HG03558 (cell line): Measurements from ENCODE around the gene TLCD1.
"Not testable (repeated sequence)": the region's sequence is repeated elsewhere in the genome, so short reads cannot be mapped to it uniquely, and the experiment has no call there.

ENCODE experiments used
- ATAC-seq: cut with Tn5 transposase; IDR thresholded peaks from one replicate; pipeline ENCODE4 v1.9.1; 2021; ENCODE audit warnings: moderate number of reproducible peaks; ENCODE audit not compliant: unreplicated experiment; ENCODE audit errors: extremely low read depth

Gene TLCD1

DNA sequence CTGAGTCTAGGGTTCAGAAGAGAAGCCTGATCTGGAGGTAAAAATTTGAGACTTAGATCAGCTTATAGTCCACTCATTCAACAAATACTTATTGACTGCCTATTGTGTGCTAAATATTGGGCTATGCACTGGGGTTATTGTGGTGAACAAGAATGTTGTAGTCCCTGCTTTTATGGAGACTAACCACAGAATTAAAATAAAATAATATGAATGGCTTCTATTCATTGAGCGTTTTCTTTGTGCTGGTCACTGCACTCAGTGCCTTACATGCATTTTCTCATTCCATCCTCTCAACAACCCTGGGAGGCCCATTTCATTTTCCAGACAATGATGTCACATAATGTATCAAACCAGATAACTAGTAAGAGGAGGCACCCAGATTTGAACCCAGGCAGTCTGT is 7.3 kb upstream of the TLCD1 start:
- ATAC-seq = no peak

DNA sequence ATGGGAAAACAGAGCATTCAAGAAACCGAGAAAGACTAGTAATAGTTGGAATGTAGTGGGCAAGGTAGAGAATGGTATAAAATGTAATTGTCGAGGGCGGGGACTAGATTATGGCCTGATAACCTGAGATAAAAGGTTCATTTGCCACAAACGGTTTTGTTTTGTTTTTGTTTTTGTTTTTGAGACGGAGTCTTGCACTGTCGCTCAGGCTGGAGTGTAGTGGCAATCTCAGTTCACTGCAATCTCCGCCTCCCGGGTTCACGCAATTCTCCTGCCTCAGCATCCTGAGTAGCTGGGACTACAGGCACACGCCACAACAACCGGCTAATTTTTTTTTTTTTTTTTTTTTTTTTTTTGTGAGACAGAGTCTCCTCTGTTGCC is 3.9 kb upstream of the TLCD1 start:
- no peak for ATAC-seq

DNA sequence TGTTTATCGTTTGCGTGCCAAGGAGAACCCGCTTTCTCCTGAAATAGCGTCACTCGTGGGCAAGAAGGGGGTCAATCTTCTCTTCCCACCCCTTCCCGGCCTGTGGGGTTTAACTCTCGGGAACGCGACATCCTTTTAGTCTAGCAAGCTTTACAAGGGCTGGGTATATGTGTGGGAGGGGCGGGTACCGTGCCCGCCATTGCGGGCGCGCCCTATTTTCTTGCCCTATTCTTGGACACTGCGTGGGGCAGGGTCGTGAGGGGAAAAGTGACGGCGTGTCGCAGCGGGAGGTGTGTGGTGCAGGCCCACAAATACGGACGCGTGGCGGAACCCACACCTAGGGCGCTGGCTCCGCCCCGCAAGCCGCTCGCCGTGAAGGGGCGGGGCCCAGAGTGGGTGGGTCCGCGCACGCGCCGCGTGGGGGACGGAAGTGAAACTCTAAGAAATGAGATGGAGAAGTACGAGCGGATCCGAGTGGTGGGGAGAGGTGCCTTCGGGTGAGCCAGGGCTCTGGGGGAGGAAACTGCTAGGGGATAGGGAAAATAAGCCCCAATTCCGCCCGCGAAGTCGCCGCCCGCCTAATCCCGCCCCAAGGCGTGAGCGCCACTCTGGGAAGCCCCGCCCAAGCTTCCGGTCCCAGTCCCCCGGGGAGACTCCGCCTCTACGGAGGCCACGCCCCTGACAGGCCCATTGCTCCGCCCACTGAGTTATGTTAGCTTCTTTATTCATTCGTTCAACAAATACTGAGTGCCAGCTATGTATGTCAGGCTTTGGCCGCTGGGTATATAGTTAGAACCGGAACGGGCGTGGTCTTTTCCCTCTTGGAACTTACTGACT is 2.5 kb upstream of the TLCD1 start, which contains the start of gene NEK8:
Gene NEK8, plus strand, starts transcription at position 425 of the 837 bp plus-strand sequence. Its CDS starts 26 bp downstream, at position 451.
- no peak for ATAC-seq

DNA sequence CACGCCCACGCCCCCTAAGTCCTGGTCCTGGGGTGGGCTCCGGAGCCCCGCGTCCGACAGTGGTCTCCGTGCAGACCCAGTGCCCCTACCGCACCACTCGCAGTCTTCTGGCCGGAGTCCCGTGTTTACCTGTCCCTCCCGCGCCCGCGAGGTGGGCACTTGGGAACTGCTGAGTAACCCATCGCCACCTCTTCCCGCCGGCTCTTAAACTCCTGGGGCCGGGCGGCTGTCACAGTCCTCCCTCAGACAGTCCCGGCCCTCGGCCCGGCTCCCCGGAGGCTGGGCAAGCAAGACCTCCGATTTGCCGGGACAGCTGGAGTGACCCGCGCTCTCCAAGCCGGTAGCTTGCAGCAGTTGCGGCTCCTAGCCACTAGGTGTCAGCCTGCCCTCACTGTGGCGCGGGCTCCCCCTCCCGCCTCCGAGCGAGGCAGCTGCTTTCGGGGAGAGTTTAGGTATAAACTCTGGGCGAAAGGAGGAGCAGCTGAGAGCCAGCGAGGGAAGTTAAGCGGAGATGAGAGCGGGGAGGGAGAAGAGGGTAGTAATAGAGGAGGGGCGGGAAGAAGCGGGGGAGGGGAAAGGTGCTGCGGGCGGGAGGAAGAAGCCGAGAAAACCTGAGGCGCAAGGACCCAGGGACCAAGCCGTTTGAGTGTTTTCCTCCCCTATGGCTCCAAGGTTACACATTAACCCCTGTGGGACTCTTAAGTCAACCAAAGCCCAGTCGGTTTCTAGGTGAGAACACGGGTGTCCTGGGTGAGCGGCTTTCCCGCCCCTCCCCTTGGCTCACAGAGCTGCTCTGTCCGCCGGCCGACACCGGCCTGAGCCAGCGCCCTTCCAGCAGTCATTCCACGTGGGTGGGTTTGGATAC is 826 bp upstream of the TLCD1 start:
- no peak for ATAC-seq

DNA sequence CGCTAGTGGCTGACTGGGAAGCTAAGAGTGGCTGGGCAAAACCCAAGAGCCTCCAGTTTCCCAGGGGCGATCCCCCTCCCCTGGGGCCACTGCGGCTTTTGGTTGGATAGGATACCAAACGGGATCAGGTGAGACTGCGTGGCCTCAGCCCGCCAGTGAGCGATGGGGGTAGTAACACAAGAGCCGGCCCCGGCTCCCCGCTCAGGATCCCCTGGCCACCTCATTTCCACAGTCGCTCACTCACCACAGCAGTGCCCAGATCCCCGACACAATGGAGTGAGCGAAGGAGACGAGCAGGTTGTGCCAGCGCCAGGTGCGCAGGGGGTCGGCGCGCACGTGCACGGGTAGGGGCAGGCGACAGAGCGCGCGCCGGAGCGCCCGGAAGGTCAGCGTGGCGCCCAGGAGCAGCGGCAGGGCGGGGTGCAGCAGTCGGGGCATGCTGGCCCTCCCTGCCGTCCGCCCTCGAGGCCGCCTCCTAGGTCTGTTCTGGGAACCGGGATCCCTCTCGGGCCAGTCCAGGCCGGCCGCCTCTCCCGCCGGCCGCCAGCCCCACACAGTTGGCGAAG is 290 bp downstream of the TLCD1 start:
- no peak for ATAC-seq

DNA sequence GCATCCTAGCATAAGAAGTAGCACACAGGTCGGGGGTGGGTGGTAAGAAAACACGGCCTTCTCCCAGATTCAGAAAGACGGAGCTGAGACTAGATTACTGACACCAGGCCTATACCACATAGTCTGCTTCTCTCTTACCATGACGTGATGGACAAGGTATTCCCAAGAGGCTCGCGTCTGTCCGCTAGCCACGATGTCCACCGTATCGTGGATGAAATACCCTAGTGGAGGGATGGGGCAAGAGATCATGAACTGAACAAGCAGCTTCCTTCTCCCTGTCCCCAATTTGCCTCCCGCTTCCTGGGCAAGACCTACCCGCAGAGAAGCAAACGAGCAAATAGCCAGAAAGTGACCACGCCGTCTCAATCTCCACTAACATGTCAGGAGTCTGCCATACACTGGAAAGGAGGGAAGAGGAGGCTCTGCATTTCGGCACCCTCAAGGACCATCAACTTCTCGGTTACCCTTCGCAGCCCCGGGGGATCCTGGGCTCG is 820 bp downstream of the TLCD1 start:
- ATAC-seq = no peak

DNA sequence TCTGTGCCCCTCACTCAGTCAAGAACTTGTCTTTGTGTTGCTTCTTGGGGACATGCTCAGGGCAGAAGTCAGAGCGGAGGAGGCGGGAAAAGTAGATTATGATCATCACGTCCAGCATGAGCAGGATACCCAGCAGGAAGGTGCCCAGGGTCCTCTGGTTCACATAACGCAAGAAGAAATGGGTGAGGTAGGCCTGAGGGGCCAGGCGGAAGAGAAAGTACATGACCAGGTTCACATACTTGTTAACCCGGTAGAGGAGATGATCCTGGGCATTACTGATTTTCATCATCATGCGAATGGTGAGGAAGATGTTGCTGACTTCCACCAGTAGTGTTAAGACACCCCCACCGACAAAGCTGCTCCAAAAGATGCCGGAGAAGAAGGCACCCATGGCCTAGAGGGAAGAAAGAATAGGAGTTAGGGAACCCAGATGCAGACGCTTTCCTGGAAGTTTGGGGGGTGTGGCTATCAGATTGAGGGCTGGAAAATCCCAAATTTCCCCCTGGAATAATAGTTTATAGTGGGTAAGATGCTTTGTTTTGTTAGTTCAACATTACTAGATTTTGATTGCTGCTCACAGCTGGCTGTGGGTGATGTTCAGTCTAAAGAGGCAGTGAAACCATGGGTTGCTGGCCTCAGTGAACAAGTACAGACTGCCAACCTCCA is 1.4 kb downstream of the TLCD1 start:
- no peak for ATAC-seq

DNA sequence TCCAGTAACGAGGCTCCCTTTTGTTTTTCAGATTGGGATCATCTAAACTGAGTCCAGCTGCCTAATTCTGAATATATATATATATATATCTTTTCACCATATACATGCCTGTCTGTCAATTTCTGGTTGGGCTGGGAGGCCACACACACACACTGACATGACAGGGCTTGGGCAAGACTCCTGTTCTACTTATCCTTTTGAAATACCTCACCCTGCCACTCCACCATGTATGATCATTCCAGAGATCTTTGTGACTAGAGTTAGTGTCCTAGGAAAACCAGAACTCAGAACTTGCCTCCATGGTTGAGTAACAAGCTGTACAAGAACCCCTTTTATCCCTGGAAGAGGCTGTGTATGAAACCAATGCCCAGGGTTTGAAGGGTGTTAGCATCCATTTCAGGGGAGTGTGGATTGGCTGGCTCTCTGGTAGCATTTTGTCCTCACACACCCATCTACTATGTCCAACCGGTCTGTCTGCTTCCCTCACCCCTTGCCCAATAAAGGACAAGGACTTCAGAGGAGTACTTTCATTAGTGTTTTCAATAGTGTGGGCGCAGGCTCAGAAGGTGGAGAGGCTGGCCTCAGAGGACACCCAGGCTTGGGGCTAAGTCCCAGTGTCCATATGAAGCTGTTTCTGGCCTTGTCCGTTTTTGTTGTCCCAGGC is 2.1 kb downstream of the TLCD1 start:
- ATAC-seq = not testable (repeated sequence)

DNA sequence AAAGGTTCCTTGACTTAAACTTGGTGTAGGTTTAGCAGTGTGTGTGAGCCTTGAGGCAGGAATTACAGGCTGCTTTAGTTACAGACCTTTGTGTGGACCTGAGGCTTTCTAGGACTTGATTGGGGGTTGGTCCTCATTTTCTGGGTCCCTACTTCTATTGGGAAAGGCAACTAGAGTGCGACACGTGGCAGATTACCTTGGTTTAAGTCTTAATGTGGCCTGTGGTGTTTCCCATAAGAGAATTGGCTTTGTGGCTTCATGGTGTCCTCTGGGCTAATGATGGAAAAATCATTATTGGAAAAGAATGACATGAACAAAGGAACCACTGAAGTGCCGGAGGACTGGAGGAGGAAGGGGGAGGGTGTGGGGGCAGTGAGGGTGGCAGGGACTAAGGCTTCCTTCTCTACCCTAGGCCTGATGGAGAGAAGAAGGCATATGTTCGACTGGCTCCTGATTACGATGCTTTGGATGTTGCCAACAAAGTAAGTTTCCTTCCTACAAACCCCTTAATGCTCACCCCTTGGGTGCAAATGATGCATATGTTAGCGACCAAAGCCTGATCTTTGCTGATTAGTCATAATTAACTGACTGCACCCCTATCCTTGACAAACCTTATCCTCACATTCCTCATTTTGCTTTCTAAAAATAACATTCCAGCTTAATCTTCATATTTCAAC is 2.7 kb downstream of the TLCD1 start:
- no peak for ATAC-seq

DNA sequence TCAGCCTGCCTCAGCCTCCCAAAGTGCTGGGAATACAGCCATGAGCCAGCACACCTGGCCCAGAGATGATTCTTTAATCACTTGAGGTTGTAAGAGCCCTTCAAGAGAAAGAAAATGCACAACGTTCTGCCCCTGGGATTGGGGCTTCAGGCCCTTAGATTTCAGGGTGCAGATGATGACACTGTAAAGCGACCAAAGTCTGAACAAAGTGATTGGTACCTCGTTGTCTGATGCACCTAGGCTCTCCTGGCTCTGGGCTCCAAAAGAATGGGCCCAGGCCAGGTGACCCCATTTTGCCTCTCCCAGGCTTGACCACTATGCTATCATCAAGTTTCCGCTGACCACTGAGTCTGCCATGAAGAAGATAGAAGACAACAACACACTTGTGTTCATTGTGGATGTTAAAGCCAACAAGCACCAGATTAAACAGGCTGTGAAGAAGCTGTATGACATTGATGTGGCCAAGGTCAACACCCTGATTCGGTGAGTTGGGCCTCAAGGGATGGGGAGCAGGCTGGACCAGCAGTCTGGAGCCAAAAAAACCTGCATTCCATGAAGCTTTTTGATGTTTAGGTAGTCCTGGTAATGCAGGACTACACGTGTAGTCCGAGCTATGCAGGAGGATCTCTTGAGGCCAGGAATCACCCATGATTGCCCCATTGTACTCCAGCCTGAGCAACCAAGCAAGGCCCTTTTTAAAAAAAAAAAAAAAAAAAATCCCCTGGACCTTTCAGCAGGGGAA is 3.4 kb downstream of the TLCD1 start:
- ATAC-seq = no peak

DNA sequence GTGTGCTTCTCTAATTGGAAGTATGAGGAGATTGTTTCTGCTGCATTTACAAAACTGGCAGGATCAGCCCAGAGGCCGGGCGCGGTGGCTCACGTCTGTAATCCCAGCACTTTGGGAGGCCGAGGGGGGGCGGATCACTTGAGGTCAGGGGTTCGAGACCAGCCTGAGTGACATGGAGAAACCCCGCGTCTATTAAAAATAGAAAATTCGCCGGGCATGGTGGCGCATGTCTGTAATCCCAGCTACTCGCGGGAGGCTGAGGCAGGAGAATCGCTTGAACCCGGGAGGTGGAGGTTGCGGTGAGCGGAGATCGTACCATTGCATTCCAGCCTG is 5.1 kb downstream of the TLCD1 start:
- ATAC-seq = not testable (repeated sequence)

DNA sequence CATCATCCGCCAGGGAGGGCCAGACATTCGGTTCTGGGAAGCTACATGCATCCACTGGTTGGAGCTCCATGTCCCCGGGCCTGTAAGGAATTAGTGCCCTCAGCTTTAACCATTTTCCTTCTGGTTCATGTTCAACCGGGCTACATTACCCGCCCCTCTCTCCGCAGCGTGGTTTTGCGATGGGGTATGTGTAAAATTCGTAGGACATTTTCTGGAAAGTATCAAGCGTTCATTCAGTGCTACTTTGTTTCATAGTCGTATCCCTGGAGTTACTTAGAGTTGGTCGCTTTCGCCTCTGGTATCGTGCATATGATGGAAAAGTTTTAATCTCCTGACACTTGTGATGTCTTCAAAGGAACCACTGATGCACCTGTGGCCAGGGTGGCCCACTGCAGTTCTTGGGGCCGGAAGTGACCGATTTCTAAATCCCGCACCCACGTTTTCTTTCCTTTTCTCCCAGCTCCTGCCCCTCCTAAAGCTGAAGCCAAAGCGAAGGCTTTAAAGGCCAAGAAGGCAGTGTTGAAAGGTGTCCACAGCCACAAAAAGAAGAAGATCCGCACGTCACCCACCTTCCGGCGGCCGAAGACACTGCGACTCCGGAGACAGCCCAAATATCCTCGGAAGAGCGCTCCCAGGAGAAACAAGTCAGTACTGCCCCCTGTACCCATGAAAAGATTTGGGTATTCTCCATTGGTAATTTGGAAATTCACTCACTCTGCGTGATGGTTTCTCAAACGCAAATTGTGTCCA is 5.6 kb downstream of the TLCD1 start:
- ATAC-seq = no peak

DNA sequence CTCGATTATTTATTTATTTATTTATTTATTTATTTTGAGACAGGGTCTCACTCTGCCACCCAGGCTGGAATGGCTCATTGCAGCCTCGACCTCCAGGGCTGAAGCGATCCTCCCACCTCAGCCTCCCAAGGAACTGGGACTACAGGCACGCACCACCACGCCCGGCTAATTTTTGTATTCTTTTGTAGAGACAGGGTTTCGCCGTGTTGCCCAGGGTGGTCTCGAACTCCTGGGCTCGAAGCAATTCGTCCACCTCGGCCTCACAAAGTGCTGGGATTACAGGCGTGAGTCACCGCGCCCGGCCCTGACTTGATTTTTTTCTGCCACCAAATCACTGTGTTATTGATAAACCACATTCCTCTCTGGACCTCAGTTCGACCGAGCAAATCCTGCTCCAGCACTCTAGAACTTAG is 7.0 kb downstream of the TLCD1 start:
- ATAC-seq = no peak

DNA sequence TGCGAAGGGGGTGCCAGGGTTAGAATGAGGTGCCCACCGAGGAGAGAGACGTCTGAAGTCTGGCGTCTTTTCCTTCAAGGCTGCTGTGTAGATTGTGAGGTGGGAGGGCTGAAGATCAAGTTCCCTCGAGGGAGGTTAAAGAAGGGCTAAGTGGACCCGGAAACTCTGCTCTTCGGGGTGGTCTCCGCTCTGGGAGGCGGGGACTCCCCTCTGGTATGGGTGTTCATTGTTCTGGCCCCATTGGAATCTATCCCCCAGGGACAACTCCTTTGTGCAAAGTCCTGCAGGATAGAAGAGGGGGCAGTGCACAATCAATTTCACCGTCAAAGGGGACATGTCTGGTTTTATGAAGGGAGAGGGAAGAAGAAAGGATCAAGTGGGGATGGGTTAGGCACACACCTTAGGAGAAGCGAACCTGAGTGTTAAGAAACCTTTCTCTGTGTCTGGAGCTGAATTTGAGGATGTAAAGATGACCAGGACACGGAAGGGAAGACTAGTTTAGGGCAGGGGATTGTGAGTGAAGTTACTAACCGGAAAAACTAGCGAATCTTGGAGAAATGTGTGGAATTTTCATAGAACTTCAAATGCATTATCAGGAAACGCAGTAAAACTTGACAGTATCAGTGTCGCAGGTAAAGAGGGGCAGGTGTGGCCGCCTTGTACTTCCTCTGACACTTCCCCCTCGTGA is 7.6 kb downstream of the TLCD1 start:
- ATAC-seq = no peak

DNA sequence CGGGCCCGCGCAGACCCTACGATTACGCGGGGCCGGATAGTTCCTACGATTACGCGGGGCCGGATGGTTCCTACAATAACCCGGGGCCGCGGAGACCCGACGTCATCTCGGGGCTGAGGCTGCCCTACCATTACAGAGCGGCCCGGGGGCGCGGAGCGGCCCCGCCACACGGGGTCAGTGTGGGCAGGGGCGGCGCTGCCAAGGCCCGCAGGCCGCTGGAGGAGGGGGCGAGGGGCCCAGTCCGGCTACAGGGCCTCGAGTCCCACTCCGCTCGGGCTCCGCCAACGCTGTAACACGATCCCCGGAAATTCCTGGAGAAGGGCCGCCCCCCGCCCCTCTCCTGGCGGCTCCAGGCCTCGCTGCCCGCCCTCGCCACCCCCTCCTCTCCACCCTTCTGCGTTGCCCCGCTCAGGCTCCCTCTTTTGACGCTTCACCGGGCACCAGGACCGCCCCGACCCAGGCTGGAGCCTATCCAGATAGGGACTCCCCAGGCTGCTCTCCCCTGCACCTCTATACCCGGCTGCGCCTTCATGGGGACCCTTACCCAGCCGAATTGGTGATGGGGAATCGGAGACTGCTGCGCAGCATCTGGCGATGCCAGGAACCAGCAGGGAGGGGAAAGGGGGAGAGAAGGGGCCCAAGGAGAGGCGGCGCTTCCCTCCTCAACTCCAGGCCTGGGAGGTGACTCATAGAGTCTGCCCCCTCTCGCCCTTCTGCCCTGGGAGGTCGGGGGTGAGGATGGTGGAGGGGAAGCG is 8.3 kb downstream of the TLCD1 start, which contains the start of gene RAB34:
Gene RAB34, minus strand, starts transcription at position 291 of the 755 bp plus-strand sequence. CDS start 602 bp downstream, outside the sequence.
- no peak for ATAC-seq

DNA sequence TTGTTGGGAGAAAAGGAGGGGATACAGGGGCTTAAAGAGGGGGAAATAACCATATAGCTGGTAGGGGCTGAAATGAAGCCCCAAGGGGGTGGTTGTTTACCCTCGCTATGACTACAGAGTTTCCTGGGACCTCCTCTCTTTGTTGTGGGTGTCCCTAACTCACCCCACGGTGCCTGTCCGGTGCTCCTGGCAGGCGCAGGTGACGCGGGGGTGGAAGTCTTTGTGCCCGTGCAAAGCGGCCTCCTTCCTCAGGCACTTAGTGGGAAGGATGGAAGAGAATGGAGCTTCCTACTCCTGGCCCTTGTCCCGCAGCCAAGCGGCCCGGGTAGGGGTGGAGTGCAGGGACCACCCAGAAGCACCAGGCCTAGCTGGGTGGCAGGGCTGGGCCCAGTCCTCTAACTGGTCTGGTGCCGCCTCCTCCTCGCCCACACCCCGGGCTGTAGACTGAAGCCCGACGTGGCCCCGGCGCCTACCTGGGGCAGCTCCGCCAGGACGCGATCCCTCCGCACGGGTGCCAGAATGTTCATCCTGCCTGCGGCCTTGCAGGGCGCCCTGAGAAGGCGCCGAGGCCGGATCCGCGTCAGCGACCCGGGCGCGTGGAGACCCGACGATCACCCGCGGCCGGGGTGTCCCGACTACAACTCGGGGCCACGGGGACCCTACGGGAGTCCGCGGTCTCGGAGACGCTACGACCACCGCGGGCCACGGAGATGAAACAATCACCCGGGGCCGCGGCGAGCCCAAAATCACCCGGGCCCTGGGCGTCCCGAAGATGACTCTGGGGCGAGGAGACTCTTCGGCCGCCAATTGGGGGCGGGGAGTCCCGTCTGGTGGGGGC is 9.1 kb downstream of the TLCD1 start:
- no peak for ATAC-seq
